T-helper 1 cell treated with Interleukin-12 subunit alpha and Interleukin-12 subunit beta and Interleukin-4 antibody, amounts not matched to agents 30 ng/mL and 1 ng/mL, for 36 hours (primary cell): ENCODE results near the gene TSPYL1. TPM values are rescaled to one million over a fixed set of nuclear protein-coding genes. Genes with fewer than 3 reads are reported as not detected.

Experiments
- intact Hi-C: fragments of 100-400 bp; cut with micrococcal nuclease; formaldehyde crosslinking; loops from one replicate; pipeline ENCODE4 v1.15.1; 2024
- total RNA-seq: library from RNA; stranded (reverse); gene quantifications from 2 replicates; pipeline ENCODE4 v1.2.3, GENCODE V29; 2022

The TSPYL1 gene
- total RNA-seq, 1 donor from 2014 or later: 43.5 TPM

GRCh38 chr6:116265041-116265829, 14.5 kb downstream of the TSPYL1 start:
- intact Hi-C loops: no loop called here

GRCh38 chr6:116263353-116263752, 16.4 kb downstream of the TSPYL1 start:
- intact Hi-C loops: no loop called here

DNA sequence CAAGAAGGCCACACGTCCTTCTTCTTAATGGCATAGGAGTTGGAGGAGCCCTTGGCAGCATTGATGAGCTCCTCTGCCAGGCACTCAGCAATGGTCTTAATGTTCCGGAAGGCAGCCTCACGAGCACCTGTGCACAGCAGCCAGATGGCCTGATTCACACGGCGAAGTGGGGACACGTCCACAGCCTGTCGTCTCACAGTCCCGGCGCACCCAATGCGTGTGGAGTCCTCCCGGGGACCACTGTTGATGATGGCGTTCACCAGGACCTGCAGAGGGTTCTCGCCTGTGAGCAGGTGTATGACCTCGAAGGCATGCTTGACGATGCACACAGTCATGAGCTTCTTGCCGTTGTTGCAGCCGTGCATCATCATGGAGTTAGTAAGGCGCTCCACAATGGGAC, 21.2 kb downstream of the TSPYL1 start:
- intact Hi-C loops: loop anchor here (10.0 kb wide), 2 partner anchors 1226 to 1416 kb away; partner anchors contain the start of genes DCBLD1 and NUS1

- intact Hi-C loops: loop anchor here (10.0 kb wide), 2 partner anchors 1228 to 1418 kb away; partner anchors contain the start of genes DCBLD1 and NUS1
Observed at GRCh38 chr6:116256694-116257093, 23.0 kb downstream of the TSPYL1 start.

DNA sequence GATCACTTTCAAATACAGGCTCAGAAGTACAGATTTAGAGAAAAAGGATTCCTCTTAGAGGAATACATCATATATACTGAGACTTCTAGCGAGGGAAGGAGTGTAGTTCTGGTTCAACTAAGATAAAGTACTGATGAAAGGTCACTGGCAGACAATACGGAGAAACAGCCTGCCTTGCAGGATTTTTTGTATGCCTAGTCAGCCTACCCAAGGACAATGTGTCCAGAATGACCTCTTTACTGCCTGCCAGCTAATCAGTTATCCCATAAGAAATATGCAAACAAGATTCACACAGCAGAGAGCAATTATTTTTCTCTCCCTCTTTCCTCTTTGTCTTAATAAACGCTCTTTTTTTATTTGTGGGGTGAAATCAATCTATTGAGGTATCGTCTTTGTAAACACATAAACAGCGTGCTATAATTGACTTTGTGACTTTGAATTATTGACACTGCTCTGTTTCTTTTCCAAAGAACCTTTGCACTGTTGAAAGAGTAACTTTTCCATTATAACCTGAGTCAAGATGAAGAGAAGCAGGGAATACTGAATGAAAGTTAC, 24.4 kb downstream of the TSPYL1 start:
- intact Hi-C loops: loop anchor here (10.0 kb wide), 2 partner anchors 1229 to 1419 kb away; partner anchors contain the start of genes DCBLD1 and NUS1

DNA sequence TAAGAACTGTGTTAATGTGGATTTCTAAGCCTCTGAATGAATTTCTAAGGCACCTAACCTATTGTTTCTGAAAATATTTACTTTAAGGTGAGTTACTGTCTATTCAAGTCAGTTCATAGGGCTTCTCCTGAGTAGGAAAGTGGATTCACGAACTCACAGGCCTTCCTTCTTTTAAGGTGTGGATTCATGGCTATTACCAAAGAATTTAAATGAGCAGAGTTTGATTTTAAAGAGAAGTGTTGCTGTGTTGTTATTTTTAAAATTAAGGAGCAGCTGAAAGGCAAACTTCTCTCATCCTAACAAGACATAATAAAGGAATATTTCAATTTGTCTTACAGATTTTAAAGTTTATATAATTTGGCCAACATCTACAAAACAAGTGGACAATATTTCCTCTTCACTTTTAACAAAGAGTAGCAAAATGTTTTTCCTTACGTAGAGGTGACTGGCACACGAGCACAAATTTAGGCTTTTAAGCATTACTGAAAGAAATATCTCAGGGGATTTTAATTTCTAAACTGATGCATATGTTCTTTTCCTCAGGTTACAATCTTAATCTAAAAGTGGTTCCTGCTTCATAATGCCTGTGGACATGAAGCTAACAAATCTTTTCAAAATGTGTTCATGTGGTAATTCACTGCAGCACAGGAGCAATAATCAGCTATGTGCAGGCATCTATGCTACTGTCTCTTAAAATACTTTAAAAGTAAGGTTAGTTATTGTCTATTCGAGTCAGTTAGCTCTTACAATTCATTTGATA, 25.3 kb downstream of the TSPYL1 start:
- intact Hi-C loops: loop anchor here (1.0 to 10.0 kb wide), 13 partner anchors 14 to 1420 kb away; partner anchors contain the start of genes CALHM6, DCBLD1, GOPC and KPNA5

DNA sequence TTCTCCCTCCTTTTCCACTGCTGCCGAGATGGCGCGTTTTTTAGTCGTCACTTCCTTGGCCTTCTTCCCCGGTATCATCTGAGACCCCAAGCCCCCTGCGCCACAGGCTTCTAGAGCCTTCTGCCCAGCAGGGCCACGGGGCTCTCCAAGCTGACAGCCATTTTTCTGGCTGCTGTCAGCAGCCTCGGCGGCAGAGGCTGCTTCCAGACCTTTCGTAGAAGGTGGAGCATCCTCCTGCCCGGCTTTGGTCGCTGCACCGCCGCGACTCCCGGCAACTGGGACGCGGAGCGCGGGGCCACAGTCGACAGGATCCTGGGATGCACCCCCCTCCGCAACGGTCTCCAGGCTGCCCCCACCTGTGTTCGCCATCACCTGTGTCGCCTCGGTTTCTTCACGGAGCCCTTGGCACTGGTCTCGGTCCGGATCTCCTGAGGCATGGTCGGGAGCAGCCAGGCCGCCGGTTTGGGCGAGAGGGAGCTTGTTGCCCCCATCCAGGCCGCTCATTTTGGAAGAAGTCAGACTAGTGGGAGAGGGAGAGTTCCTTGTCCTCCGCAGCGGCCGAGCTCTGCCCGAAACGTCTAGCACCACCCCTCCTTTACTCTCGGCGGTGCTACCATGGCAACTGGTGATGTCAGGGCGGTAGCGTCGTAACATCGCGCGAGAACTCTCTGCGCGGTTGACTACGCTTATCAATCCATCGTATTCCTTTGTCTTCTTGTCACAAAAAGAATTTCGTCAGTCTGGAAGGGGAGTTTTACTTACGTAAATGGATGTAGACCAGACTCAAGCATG, 26.0 kb downstream of the TSPYL1 start, which contains the start of gene TSPYL4:
TSS of gene TSPYL4 (minus strand) at position 571 of the 792 bp plus-strand sequence. CDS start at position 504, 67 bp downstream.
- intact Hi-C loops: loop anchor here (1.0 to 10.0 kb wide), 13 partner anchors 15 to 1421 kb away; partner anchors contain the start of genes CALHM6, DCBLD1, GOPC and KPNA5

- intact Hi-C loops: loop anchor here (10.0 kb wide), 2 partner anchors 1232 to 1422 kb away; partner anchors contain the start of genes DCBLD1 and NUS1
Observed at GRCh38 chr6:116253188-116253504, 26.6 kb downstream of the TSPYL1 start.

GRCh38 chr6:116251568-116252384, 28.0 kb downstream of the TSPYL1 start:
- intact Hi-C loops: loop anchor here (10.0 kb wide), 2 partner anchors 1233 to 1423 kb away; partner anchors contain the start of genes DCBLD1 and NUS1

- intact Hi-C loops: no loop called here
Observed at GRCh38 chr6:116248577-116248976, 31.2 kb downstream of the TSPYL1 start.

GRCh38 chr6:116247285-116247684, 32.4 kb downstream of the TSPYL1 start:
- intact Hi-C loops: no loop called here

DNA sequence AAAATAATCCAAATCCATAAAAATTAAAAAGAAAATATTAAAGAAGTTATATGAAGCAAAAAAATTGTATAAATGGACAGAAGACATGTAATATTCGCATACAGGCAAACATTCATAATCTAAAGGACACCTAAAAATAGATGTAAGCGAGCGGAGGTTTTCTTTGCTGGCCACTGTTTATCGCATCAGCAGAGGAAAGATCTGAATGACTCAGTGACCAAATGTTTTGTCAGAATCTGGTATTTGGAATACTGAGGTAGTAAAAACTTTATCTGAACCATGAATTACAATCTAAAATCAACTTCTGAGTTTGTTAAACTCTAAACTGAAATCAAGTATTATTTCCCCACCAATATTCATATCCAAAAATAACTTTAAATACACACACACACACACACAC, 33.6 kb downstream of the TSPYL1 start:
- intact Hi-C loops: no loop called here

- intact Hi-C loops: no loop called here
Observed at GRCh38 chr6:116244284-116244683, 35.4 kb downstream of the TSPYL1 start.

DNA sequence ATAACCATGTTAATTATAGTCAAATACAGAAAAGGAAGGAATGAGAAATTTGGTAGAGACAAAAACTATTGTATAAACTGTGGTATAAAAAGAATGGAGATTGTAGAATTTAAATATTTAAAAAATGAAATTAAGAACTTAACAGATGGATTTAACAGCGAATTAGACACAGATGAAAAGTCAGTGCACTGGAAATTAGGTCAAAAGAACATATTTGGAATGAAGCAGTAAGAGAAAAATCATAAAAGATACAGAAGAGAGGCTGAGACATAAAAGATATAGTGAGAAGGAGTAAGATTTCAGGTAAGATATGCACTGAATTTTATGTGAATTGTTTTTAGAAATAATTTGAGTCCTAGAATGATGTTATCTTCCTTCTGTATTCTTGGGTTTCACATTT, 39.9 kb downstream of the TSPYL1 start:
- intact Hi-C loops: no loop called here

- intact Hi-C loops: no loop called here
Observed at GRCh38 chr6:116239256-116239655, 40.5 kb downstream of the TSPYL1 start.

DNA sequence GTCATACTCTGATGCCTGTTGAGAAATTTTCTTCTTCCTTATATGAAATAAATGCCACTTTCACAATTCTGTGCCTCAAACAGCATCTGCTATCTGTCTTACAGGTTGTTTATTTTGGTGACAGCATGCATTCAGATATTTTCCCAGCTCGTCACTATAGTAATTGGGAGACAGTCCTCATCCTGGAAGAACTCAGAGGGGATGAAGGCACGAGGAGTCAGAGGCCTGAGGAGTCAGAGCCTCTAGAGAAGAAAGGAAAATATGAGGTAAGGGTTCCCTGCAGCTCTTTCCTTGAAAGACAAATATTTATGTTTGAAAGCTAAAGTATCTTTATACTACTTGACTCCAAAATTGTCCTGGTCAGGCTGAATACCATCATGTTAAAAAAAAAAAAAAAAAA, 41.6 kb downstream of the TSPYL1 start:
- intact Hi-C loops: no loop called here

GRCh38 chr6:116234689-116235088, 45.0 kb downstream of the TSPYL1 start:
- intact Hi-C loops: no loop called here

- intact Hi-C loops: no loop called here
Observed at GRCh38 chr6:116229287-116229913, 50.3 kb downstream of the TSPYL1 start.
